WI38 (cell line): ENCODE results near the gene FAF1.

ENCODE experiments used
- H3K4me3 ChIP-seq: 2 replicates; pipeline ENCODE4 v1.5.1; 2011; ENCODE audit warnings: low read depth, mild to moderate bottlenecking, control low read depth, low read length
- TF ChIP-seq, protein P1 (sequence below): IDR thresholded peaks from 2 replicates; pipeline ENCODE4 v1.5.1; 2012; ENCODE audit warnings: low read depth, mild to moderate bottlenecking, control low read depth, low read length

Gene FAF1

GRCh38 chr1:50503515-50503914, 456.6 kb downstream of the FAF1 start:
- TF ChIP-seq, protein P1, sequence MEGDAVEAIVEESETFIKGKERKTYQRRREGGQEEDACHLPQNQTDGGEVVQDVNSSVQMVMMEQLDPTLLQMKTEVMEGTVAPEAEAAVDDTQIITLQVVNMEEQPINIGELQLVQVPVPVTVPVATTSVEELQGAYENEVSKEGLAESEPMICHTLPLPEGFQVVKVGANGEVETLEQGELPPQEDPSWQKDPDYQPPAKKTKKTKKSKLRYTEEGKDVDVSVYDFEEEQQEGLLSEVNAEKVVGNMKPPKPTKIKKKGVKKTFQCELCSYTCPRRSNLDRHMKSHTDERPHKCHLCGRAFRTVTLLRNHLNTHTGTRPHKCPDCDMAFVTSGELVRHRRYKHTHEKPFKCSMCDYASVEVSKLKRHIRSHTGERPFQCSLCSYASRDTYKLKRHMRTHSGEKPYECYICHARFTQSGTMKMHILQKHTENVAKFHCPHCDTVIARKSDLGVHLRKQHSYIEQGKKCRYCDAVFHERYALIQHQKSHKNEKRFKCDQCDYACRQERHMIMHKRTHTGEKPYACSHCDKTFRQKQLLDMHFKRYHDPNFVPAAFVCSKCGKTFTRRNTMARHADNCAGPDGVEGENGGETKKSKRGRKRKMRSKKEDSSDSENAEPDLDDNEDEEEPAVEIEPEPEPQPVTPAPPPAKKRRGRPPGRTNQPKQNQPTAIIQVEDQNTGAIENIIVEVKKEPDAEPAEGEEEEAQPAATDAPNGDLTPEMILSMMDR, result no peak
- H3K4me3 ChIP-seq, result no peak overlapping the region

DNA sequence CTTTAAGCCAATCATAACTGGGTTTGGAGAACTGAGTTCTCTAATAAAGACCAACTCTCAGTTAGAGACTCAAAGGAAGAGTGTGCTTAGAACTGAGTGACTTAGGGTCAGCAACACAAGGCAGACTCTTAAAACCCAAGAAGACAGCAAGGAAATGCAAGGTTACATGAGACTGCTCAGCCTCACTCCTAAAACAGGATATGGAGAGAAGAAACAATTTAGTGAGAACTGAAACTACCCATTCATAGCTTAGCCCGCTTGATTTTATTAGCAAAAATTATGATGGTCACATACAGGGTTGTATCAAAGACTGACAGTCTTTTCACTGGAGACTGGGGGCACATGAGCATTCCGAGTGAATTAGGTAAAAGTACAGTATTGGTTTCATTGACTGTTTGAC, 457.9 kb downstream of the FAF1 start:
- H3K4me3 ChIP-seq, result no peak overlapping the region
- TF ChIP-seq, protein P1, result no peak

GRCh38 chr1:50497007-50497406, 463.1 kb downstream of the FAF1 start:
- H3K4me3 ChIP-seq, result no peak overlapping the region
- TF ChIP-seq, protein P1, result no peak

GRCh38 chr1:50493710-50494109, 466.4 kb downstream of the FAF1 start:
- TF ChIP-seq, protein P1, result no peak
- no peak overlapping the region for H3K4me3 ChIP-seq

GRCh38 chr1:50492142-50492541, 467.9 kb downstream of the FAF1 start:
- no peak overlapping the region for H3K4me3 ChIP-seq
- TF ChIP-seq, protein P1, result no peak

DNA sequence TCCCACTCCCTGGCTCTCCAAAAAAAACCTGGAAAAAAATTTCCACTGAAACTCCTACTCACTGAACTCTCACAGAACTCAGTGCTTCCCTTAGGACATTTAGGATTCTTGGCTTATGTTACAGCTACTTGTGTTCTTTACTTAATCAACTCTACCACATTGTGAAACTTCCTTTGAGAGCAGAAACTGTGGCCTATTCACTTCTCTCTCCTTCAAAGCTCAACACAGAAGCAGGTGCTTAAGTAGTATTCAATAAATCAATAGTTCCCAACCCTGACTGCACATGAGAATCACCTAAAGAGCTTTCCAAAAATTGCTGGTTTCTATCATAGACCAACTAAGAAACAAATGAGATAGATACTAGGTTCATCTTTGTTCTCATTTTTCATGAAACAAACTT, 468.9 kb downstream of the FAF1 start:
- H3K4me3 ChIP-seq, result no peak overlapping the region
- TF ChIP-seq, protein P1, result no peak

DNA sequence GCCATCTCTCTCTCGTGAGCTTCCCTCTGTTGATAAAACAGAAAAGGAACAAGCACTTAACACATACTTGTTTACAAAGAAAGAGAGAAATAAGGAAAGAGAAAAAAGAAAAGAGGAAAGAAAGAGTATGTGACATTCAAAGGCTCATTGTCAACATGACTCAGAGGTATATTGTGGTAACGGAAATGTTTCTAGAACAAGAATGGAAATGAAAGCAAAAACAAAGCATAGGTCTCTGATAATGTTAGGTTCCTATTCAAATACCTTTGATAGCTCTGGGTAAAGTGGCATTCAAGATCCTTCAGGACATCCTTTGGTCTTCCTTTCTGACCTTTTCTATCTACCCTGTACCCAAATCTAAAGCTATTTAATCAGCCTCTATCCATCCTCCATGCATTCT, 469.4 kb downstream of the FAF1 start:
- TF ChIP-seq, protein P1, result no peak
- H3K4me3 ChIP-seq, result no peak overlapping the region
